Activated CD8-positive, alpha-beta memory T cell treated with anti-CD3 and anti-CD28 coated beads, Interleukin-2, amount 50 U/mL, for 24 hours (primary cell): ENCODE data around the gene AMZ2.
"Not testable (repeated sequence)": the region's sequence is repeated elsewhere in the genome, so short reads cannot be mapped to it uniquely, and the experiment has no call there.

Experiments
- DNase-seq: peaks from one replicate; pipeline ENCODE4 v3.0.0-alpha.2; 2020; ENCODE audit errors: extremely low read depth

AMZ2 gene

DNA sequence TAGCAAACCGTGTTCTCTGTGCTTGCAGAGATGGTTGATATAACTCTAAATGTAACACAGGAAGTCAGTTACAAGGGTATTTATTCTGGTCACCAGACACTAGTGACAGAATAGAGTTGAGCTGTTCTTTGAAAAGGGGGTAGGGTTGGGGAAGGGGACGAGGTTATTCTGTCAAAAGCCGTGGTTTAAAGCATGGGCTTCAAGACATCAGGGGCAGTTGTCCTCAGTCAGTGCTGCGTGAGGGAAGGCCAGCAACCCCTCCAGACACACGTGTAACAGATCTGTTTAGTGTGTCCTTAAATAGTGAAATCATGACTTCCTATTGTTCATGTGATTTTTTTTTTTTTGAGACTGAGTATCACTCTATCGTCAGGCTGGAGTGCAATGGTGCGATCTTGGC lies 5.6 kb downstream of the AMZ2 start:
- not testable (repeated sequence) for DNase-seq

GRCh38 chr17:68255151-68255550 lies 7.3 kb downstream of the AMZ2 start:
- no peak for DNase-seq

DNA sequence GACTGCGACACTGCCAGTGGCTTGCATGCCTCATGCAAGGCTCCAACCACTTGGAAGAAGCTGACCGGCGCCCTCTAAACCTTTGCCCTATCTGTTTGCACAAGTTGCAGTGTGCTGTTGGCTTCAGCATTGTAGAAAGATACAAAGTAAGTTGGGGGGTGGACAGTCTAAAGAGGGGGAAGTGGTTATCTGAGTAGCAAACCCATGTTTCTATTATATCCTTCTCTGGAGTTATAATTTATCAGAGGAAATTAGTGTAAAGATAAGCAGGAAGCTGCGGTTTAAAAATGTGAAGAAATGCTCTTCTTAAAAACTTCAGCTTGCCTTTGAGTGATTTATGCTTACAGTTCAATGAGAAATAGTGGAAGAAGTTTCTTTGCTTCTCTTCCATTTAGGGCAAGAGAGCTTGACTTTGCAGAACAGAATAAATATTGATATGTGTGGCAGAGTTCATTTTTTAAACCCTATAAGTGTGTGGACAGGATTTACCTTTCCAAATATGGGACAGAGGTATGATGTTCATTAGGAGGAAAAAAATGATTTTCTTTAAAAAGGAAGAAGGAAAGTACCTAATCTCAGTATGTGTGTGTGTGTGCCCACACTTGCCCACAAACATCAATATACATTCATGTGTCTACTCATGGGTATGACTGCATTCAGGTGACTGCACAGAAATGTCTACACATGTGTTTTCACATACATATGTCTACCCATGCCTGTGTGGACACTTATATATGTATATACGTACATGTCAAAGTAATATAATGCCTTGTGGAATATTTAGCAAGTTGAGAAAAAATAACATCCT lies 8.1 kb downstream of the AMZ2 start:
- DNase-seq: no peak

DNA sequence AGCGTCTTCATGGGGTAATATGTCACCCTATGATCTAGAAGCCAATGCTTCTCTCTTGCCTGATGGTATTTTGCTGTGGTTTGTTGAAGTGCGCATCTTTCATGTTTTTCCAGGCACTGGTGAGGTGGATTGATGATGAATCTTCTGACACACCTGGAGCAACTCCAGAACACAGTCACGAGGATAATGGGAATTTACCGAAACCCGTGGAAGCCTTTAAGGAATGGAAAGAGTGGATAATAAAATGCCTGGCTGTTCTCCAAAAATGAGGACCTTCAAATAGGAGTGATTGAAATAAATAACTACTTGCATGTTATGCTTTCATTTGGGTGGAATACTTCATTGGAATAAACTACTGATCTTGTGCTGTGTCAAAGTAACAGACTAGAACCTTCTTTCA lies 8.9 kb downstream of the AMZ2 start:
- DNase-seq: not testable (repeated sequence)

DNA sequence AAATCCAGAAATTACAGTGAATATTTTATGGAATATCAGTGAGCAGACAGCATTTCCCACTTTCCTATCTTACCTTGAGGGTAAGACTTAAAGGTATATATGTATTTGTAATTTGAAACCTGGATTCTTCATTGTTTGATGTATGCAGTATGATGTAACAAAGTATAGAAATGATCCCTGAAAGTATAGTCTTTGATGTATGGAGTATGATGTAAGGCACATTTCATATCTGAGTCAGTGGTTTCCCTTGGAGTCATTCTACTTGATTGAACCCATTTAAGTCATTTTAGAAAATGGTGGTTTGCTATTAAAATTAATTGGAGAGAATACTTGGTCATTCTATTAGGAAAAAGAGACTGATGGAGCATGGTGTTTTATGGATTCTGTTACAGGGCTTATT lies 10.1 kb downstream of the AMZ2 start:
- DNase-seq: no peak

DNA sequence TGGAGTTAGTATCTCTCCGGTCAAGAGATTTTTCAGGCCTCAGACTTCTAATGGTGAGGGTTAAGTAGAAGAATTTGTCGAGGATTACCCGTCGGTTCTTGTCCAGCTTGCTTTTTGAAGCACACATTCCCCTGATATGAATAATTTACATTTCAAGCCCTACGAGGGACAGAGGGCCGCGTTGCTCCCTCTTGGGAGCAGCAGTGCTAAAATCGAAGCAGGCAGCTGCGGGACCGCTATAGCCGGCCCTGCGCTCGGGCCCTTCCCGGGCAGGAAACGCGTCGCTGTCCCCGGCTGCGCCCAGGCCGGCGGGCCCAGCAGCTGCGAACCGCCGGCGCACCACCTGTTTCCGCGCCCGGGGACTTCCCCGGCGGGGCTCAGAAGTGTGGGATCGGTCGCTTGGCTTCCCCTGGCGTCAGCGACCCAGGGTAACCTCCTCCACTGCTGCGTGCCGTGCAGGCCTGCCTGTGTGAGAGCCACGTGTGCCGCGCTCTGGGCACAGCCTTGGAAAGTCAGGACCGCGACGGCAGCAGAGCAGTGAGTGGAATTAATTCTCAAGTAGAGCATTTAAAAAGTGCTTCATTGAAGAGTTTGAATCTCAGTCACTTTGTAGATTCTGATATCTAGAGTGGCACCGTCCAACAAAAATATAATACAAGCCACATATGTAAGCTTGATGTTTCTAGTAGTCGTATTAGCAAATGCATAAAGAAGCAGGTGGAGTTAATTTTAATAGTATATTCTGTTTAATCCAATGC lies 11.2 kb downstream of the AMZ2 start:
- DNase-seq: peak; percentile 41

DNA sequence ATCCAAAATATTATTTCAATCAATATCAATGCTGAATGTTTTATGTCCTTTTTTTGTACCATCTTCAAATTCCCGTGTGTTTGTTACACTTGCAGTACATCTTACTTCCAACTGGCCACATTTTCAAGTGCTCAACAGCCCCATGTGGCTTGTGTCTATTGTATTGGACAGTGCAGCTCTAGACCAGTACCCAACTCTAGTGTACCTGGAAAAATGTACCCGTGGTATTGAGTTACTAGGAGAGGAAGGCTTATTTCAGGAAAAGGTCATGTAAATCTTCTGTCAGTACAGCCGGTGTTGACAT lies 11.8 kb downstream of the AMZ2 start:
- not testable (repeated sequence) for DNase-seq

GRCh38 chr17:68260051-68260762 lies 12.4 kb downstream of the AMZ2 start:
- no peak for DNase-seq

DNA sequence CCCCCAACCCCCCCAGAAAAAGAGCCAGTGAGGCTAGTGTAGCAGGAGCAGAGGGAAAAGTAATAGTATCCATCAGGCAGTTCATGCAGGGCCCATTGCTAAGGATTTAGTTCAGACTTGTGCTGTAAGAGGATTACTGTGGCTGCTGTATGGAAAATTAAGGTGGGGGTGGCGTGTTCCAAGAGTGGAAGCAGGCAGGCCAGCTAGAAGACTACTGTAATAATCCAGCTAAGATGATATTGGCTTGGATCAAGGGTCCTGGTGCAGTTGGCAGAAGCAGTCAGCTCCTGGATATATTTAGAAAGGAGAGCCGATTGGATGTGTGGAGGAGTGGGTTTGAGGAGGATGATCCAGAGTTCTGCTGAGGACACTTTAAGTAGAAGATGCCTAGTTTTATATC lies 14.6 kb downstream of the AMZ2 start:
- DNase-seq: not testable (repeated sequence)

GRCh38 chr17:68263101-68263681 lies 15.3 kb downstream of the AMZ2 start:
- DNase-seq: not testable (repeated sequence)

DNA sequence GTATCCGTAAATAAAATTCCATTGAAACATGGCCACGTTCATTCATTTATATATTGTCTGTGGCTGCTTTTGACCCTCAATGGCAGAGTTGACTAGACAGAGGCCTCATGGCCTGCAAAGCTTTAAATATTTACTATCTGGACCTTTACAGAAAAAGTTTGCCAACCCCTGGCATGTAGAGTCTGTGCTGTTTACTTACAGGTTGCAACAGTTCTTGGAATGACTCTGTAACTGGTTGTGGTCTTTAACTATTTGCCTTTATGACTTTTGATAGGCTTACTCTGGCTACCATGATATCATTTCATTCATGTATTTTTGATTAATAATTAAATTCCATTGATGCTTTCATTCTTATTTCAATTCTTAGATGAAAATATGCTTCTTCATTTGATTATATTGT lies 18.0 kb downstream of the AMZ2 start:
- DNase-seq: not testable (repeated sequence)

- no peak for DNase-seq
These were observed 25.9 kb downstream of the AMZ2 start for GRCh38 chr17:68273722-68274121.

DNA sequence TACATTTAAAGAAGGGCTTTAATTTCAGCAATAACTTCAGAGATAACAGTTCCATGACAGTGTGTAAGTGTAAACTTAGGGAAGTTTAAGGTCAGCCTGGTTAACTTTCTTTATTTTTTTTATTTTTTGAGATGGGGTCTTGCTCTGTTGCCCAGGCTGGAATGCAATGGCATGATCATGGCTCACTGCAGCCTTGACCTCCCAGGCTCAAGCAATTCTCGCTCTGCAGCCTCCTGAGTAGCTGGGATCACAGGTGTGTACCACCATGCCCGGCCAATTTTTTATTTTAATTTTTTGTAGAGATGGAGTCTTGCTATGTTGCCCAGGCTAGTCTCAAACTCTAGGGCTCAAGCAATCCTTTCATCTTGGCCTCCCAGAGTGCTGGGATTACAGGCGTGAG lies 28.5 kb downstream of the AMZ2 start:
- not testable (repeated sequence) for DNase-seq

DNA sequence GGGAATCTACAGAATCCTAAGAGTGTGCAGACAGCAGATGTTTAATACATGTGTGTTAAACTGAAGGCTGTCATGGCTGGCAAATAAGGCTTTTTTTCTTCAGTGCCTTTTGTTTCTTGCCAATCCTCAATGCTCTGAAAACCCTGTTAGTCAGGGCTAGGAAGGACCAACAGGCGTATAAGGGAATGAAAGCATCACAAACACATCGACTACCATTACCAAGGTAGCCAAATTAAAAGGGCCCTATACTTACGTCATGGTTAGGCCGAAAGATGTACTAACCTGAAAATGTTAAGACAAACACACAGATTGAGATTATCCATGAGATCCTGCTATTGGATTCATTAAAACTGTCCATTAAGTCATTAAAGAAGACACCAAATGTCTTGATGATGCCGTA lies 30.0 kb downstream of the AMZ2 start:
- DNase-seq: no peak

DNA sequence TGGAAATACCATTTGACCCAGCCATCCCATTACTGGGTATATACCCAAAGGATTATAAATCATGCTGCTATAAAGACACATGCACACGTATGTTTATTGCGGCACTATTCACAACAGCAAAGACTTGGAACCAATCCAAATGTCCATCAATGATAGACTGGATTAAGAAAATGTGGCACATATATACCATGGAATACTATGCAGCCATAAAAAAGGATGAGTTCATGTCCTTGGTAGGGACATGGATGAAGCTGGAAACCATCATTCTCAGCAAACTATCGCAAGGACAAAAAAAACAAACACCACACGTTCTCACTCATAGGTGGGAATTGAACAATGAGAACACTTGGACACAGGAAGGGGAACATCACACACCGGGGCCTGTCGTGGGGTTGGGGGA lies 34.1 kb downstream of the AMZ2 start:
- DNase-seq: not testable (repeated sequence)

GRCh38 chr17:68288375-68288774 lies 40.5 kb downstream of the AMZ2 start:
- DNase-seq: no peak

DNA sequence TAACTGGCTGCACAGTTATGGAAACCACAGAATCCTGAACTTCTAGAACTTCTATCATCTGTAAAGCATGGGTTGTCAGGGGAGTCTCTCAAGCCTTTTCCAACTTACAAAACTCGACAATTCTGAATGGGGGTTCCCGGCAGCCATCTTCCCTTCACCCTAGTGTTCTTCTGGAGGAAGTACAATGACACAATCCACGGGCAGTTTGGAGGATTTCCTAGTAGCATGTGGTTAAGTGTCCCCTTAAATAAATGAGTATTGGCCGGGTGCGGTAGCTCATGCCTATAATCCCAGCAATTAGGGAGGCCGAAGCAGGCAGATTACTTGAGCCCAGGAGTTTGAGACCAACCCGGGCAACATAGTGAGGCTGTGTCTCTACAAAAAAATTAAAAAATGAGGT lies 41.0 kb downstream of the AMZ2 start:
- no peak for DNase-seq

GRCh38 chr17:68289473-68289872 lies 41.6 kb downstream of the AMZ2 start:
- DNase-seq: no peak

DNA sequence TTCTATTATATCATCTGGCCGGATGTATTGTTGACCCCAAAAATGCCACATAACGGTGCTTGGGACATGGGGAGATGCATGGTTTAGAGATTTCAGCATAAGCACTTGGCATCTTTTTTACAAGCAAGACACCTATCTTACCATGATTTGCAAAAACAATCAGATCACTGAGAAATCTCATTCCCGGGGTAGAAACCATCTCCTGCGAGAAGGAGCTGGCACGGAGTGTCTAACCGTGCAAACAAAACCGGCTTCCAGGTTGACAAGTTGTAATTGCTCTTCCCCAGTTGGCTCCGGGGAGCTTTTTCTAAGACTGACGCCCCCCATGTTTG lies 42.1 kb downstream of the AMZ2 start:
- DNase-seq: no peak

DNA sequence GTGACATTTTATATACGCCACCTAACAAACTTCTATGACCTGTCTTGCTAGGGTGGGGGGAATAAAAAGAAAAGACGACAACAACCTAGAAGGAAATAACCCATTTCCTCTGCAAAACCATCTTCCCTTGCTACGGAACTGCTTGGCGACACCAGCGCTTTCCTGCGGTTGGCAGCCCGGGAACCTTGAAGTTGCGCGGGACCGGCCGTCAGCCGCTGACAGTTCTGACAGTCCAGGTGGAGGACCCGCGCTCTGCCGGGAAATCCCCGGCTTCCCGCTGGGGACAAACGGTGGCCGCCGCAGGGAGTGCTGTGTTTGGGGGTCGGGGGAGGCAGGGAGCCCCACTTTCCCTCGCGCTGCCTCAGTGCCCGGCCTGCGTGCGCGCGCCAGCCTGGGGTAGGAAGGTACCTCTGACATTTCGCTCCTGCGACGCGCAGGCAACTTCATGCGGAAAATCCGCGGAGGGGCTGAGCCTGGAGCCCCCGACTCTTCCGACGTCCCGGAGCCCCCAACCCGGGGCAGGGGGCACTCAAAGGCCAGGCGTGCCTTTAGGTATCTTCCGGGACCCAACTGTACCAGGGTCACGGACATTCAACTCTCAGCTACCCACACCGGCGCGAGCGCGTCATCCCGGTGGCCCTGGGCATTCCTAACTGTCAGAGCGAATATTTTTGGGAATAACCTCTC lies 42.6 kb downstream of the AMZ2 start:
- DNase-seq: no peak

DNA sequence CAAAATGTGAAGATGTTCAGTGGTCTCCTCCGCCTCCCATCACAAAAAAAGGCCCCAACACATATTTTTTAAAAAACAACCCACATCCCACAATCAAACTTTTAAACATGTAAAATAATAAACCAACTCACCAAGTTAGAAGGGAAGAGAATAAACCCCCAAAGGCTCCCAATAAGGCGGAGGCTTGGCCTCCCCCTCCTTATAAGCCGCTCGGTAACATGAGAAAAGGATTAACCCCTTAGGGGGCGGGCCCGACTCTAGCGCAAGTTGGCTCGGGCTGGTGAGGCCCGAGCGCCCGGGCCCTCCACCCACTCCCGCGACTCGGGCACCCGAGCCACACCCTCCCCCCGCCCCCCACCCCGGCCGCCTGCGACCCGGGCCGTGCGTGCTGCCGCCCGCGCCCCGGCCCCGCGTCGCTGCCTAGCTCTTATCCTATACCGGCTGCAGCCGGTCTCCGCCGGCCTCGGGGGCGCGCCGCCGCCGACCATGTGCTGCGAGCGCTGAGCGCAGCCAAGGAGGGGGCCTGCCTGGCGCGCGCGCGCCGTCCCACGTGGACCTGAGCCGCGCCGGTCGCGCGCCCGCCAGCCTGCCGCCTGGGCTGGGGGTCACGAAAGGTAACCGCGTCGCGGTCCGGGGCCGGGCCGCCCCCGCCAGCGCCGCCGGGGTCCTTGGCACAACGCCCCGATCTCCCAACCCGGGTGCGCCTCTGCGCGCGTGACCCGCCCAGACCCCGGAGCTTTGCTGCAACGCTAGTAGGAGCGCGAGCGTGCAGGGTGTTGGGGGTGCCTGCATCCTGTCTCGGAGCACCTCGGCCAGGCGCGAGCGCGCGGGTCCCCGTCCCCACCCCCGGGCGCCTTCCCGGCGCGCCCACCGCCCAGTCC lies 43.4 kb downstream of the AMZ2 start, which contains the start of the genes ARSG and SLC16A6:
Gene ARSG, plus strand, starts transcription at position 541 of the 881 bp plus-strand sequence. CDS start 15,999 bp downstream, outside the sequence.
Gene SLC16A6, minus strand, starts transcription at position 173 of the 881 bp plus-strand sequence. CDS start 12,807 bp downstream, outside the sequence.
- DNase-seq: peak; percentile 53
